Natural killer cell (primary cell): ENCODE results near the gene ADAM17. TPM values are rescaled to one million over a fixed set of nuclear protein-coding genes. Genes with fewer than 3 reads are reported as not detected.

Experiments
- ATAC-seq, 3 donors: fragments of 150-1000 bp in 2 of 3; fragments of 200-7000 bp in 1 of 3; cut with Tn5 transposase; 1 replicate in 1 of 3; 2 replicates in 2 of 3; pipeline ENCODE4 v1.10.0; 2021; ENCODE audit warnings: mild to moderate bottlenecking in 2 of 3, moderate library complexity in 2 of 3
- DNase-seq, 2 donors: peaks; one replicate each; pipeline versions ENCODE4 v3.0.0 to v3.0.0-alpha.2; 2013 to 2021; ENCODE audit warnings: mixed read lengths in 1 of 2
- H3K27ac ChIP-seq: one replicate; pipeline ENCODE4 v1.5.1; 2013; ENCODE audit warnings: mild to moderate bottlenecking, low read length
- H3K27me3 ChIP-seq: one replicate; pipeline ENCODE4 v1.6.1; 2013; ENCODE audit warnings: low read length; ENCODE audit not compliant: control insufficient read depth, insufficient read depth
- H3K36me3 ChIP-seq: one replicate; pipeline ENCODE4 v1.6.1; 2013; ENCODE audit warnings: low read length; ENCODE audit not compliant: control insufficient read depth, insufficient read depth
- H3K4me1 ChIP-seq: one replicate; pipeline ENCODE4 v1.6.1; 2013; ENCODE audit warnings: low read length; ENCODE audit not compliant: control insufficient read depth, insufficient read depth
- H3K4me3 ChIP-seq: one replicate; pipeline ENCODE4 v1.5.1; 2013; ENCODE audit warnings: low read length
- H3K9me3 ChIP-seq: one replicate; pipeline ENCODE4 v1.6.1; 2013; ENCODE audit warnings: low read length; ENCODE audit not compliant: control insufficient read depth, insufficient read depth
- H3K27ac Mint-ChIP-seq, 2 donors: one replicate each; pipeline ENCODE4 v1.8.0; 2022; ENCODE audit warnings: mild to moderate bottlenecking in 2 of 2, mixed read lengths in 2 of 2, moderate library complexity in 1 of 2
- H3K27me3 Mint-ChIP-seq, 2 donors: one replicate each; pipeline ENCODE4 v1.8.0; 2022; ENCODE audit warnings: low read depth in 2 of 2, mixed read lengths in 2 of 2
- H3K36me3 Mint-ChIP-seq: one replicate; pipeline ENCODE4 v1.8.0; 2022; ENCODE audit warnings: mixed read lengths
- H3K4me1 Mint-ChIP-seq, 2 donors: one replicate each; pipeline ENCODE4 v1.8.0; 2022; ENCODE audit warnings: mixed read lengths in 2 of 2
- H3K4me3 Mint-ChIP-seq: one replicate; pipeline ENCODE4 v1.8.0; 2022; ENCODE audit warnings: mild to moderate bottlenecking, moderate library complexity, mixed read lengths
- H3K9me3 Mint-ChIP-seq, 2 donors: one replicate each; pipeline ENCODE4 v1.8.0; 2022; ENCODE audit warnings: mixed read lengths in 2 of 2
- CTCF ChIP-seq: fragments of 200-600 bp; IDR thresholded peaks from one replicate; pipeline ENCODE4 v1.8.0; 2022; ENCODE audit warnings: antibody characterized with exemption
- WGBS: methylation state at CpG from one replicate; pipeline ENCODE4 v1.1.7; 2013; ENCODE audit warnings: missing lambda C conversion rate; ENCODE audit not compliant: insufficient coverage; 5-methylcytosine and 5-hydroxymethylcytosine counted together
- intact Hi-C: fragments of 100-400 bp; cut with micrococcal nuclease; formaldehyde crosslinking; loops from one replicate; pipeline ENCODE4 v1.14.2; 2022
- total RNA-seq, 4 donors: library from RNA; stranded (reverse); fragments of 120-200 nt in 1 of 4; gene quantifications; one replicate each; pipeline versions ENCODE4 v1.2.3 to v1.2.4, GENCODE V29; 2013 to 2022

ADAM17 gene
- total RNA-seq, 3 donors from 2014 or later (not counting 1 experiment from before 2014, with no cell fraction given) = 44.0 to 53.8 (median 46.8) TPM

GRCh38 chr2:9445089-9445488 is 110.5 kb downstream of the ADAM17 start:
- no peaks in the 10 kb centered on the region for H3K4me1 ChIP-seq
- TF ChIP-seq CTCF = no peak
- peaks cover 49% of the 10 kb centered on the region for H3K36me3 ChIP-seq
- no peaks in the 10 kb centered on the region for H3K9me3 Mint-ChIP-seq
- WGBS = 86% methylated on average over 6 of the region's 7 CpGs
- no peaks in the 10 kb centered on the region for H3K27me3 ChIP-seq
- no peak overlapping the region for H3K27ac ChIP-seq
- H3K9me3 ChIP-seq = no peaks in the 10 kb centered on the region
- no peak overlapping the region for H3K4me3 Mint-ChIP-seq
- DNase-seq (no peak), ATAC-seq (no peak)
- H3K4me3 ChIP-seq = no peak overlapping the region
- H3K36me3 Mint-ChIP-seq = peaks cover 24% of the 10 kb centered on the region
- intact Hi-C loops = no loop called here
- H3K27me3 Mint-ChIP-seq = no peaks in the 10 kb centered on the region
- no peak overlapping the region for H3K27ac Mint-ChIP-seq
- H3K4me1 Mint-ChIP-seq = no peaks in the 10 kb centered on the region

GRCh38 chr2:9443526-9443925 is 112.1 kb downstream of the ADAM17 start:
- WGBS = 96% methylated on average over 5 of the region's 5 CpGs
- Mint-ChIP-seq H3K9me3 (no peaks in the 10 kb centered on the region), H3K27me3 (no peaks in the 10 kb centered on the region), H3K36me3 (peaks cover 24% of the 10 kb centered on the region), H3K27ac (no peak overlapping the region), H3K4me1 (no peaks in the 10 kb centered on the region), H3K4me3 (no peak overlapping the region)
- TF ChIP-seq CTCF = no peak
- Histone ChIP-seq H3K27me3 (no peaks in the 10 kb centered on the region), H3K4me3 (no peak overlapping the region), H3K4me1 (no peaks in the 10 kb centered on the region), H3K36me3 (peaks cover 54% of the 10 kb centered on the region), H3K27ac (no peak overlapping the region), H3K9me3 (no peaks in the 10 kb centered on the region)
- no peak for DNase-seq
- ATAC-seq = no peak
- intact Hi-C loops = no loop called here

- no peak for TF ChIP-seq CTCF
- Mint-ChIP-seq H3K27ac (no peak overlapping the region), H3K4me3 (no peak overlapping the region), H3K27me3 (no peaks in the 10 kb centered on the region), H3K9me3 (no peaks in the 10 kb centered on the region), H3K4me1 (no peaks in the 10 kb centered on the region), H3K36me3 (peaks cover 24% of the 10 kb centered on the region)
- Histone ChIP-seq H3K4me3 (no peak overlapping the region), H3K4me1 (no peaks in the 10 kb centered on the region), H3K9me3 (no peaks in the 10 kb centered on the region), H3K27ac (no peak overlapping the region), H3K27me3 (no peaks in the 10 kb centered on the region), H3K36me3 (peaks cover 67% of the 10 kb centered on the region)
- DNase-seq (no peak), ATAC-seq (no peak)
- intact Hi-C loops = no loop called here
- 98% methylated on average over 3 of the region's 3 CpGs for WGBS
These were observed 114.1 kb downstream of the ADAM17 start for GRCh38 chr2:9441556-9441955.

GRCh38 chr2:9440058-9440727 is 115.4 kb downstream of the ADAM17 start:
- H3K36me3 ChIP-seq = peaks cover 62% of the 10 kb centered on the region
- no peaks in the 10 kb centered on the region for H3K27me3 Mint-ChIP-seq
- no peaks in the 10 kb centered on the region for H3K4me1 ChIP-seq
- H3K36me3 Mint-ChIP-seq = peaks cover 24% of the 10 kb centered on the region
- intact Hi-C loops = no loop called here
- no peaks in the 10 kb centered on the region for H3K4me1 Mint-ChIP-seq
- no peak overlapping the region for H3K4me3 Mint-ChIP-seq
- H3K27ac ChIP-seq = no peak overlapping the region
- TF ChIP-seq CTCF = no peak
- H3K27me3 ChIP-seq = no peaks in the 10 kb centered on the region
- WGBS = no CpG with 5 or more reads among the region's 1 CpG
- H3K4me3 ChIP-seq = no peak overlapping the region
- no peaks in the 10 kb centered on the region for H3K9me3 Mint-ChIP-seq
- H3K27ac Mint-ChIP-seq = no peak overlapping the region
- no peaks in the 10 kb centered on the region for H3K9me3 ChIP-seq
- no peak for ATAC-seq
- DNase-seq = no peak
